Skeletal muscle tissue (tissue), 4 donors: ENCODE data around the gene UTRN. TPM values are rescaled to one million over a fixed set of nuclear protein-coding genes. Genes with fewer than 3 reads are reported as not detected.
A peak's percentile ranks its signal among the peaks of the same experiment; 100 is the strongest.

Experiments used
- H3K27ac ChIP-seq: one replicate; pipeline ENCODE4 v1.7.0; 2013; ENCODE audit warnings: mild to moderate bottlenecking, low read depth, low read length, inconsistent platforms
- H3K27me3 ChIP-seq, 3 donors: one replicate each; pipeline ENCODE4 v1.7.0; 2013; ENCODE audit warnings: low read length in 3 of 3; ENCODE audit not compliant: control insufficient read depth in 3 of 3, insufficient read depth in 3 of 3
- H3K36me3 ChIP-seq, 3 donors: one replicate each; pipeline ENCODE4 v1.7.0; 2013; ENCODE audit warnings: low read length in 3 of 3; ENCODE audit not compliant: control insufficient read depth in 3 of 3, insufficient read depth in 3 of 3
- H3K4me1 ChIP-seq, 3 donors: one replicate each; pipeline ENCODE4 v1.7.0; 2013; ENCODE audit warnings: low read length in 3 of 3, mild to moderate bottlenecking in 3 of 3; ENCODE audit not compliant: control insufficient read depth in 3 of 3, insufficient read depth in 3 of 3
- H3K4me3 ChIP-seq, 3 donors: one replicate each; pipeline ENCODE4 v1.7.0; 2013; ENCODE audit warnings: low read length in 3 of 3
- H3K9ac ChIP-seq, 3 donors: one replicate each; pipeline ENCODE4 v1.7.0; 2013; ENCODE audit warnings: low read length in 3 of 3, mild to moderate bottlenecking in 3 of 3, moderate library complexity in 2 of 3, low read depth in 1 of 3
- H3K9me3 ChIP-seq, 3 donors: one replicate each; pipeline ENCODE4 v1.7.0; 2013; ENCODE audit warnings: low read length in 3 of 3; ENCODE audit not compliant: control insufficient read depth in 3 of 3
- total RNA-seq: library from RNA; depleted of rRNA; stranded (reverse); fragments of >200 nt; gene quantifications from one replicate; pipeline ENCODE4 v1.2.3, GENCODE V29; 2014
- donor health status: Osteomylitis.

Gene UTRN
- total RNA-seq, 1 donor from 2014 or later = 149 TPM

- Histone ChIP-seq H3K9me3 (no peaks in the 10 kb centered on the region), H3K27me3 (no peaks in the 10 kb centered on the region), H3K9ac (no peak overlapping the region), H3K36me3 (peaks cover 0 to 6% (median 0%) of the 10 kb centered on the region in 3 donors), H3K4me1 (peaks cover 10 to 22% (median 19%) of the 10 kb centered on the region in 3 donors), H3K27ac (no peak overlapping the region), H3K4me3 (no peak overlapping the region)
Measured at GRCh38 chr6:144295211-144295610, 10.1 kb downstream of the UTRN start.

DNA sequence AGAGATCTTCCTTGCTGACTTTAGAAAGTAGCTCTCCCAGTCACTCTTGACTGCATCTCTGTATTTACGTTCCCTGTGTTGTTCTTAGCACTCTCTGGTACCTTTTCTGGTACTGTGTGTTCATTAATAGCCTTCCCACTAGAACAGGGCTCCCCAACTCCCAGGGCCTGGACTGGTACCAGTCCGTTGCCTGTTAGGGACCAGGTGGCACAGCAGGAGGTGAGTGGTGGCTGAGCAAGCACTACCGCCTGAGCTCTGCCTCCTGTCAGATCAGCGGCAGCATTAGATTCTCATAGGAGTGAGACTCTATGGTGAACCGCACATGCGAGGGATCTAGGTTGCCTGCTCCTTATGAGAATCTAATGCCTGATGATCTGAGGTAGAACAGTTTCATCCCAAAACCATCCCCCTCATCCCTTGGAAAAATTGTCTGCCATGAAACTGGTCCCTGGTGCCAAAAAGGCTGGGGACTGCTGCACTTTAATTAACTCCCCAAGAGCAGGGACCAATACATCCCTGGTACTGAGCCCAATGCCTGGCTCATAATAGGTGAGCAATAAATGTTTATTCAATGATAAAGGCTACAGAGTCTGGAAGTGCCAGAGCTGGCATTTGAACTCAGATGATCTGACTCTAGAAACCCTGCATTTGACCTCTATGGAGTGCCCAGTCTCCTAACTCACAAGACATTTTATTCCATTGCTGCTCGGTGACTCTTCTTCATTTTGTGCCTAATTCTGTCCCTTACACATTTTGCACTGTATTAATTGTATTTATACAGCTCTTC is 11.0 kb downstream of the UTRN start:
- peaks cover 10 to 22% (median 19%) of the 10 kb centered on the region in 3 donors for H3K4me1 ChIP-seq
- peaks cover 0 to 6% (median 0%) of the 10 kb centered on the region in 3 donors for H3K36me3 ChIP-seq
- no peak overlapping the region for H3K9ac ChIP-seq
- no peaks in the 10 kb centered on the region for H3K9me3 ChIP-seq
- H3K4me3 ChIP-seq = no peak overlapping the region
- peak overlapping the region; percentile 62 for H3K27ac ChIP-seq
- H3K27me3 ChIP-seq = no peaks in the 10 kb centered on the region

DNA sequence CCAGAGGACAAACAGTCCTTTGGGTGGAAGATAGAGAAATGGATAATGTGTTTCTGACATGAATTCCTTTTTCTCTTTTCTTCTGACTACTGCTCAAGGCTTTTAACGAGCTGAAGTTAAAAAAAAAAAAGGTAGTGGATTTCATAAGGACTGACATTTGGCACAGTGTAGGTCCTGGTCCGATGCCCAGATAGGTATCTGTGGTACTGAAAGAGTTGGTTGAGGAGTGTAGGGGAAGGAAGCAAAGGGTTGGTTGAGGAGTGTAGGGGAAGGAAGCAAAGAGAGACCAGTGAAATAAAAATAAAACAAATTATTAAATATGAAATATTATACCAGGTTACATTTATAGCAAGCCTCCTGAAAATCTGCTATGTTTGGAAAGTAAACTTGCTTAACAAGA is 11.8 kb downstream of the UTRN start:
- Histone ChIP-seq H3K27me3 (no peaks in the 10 kb centered on the region), H3K9ac (no peak overlapping the region), H3K36me3 (peaks cover 0 to 6% (median 0%) of the 10 kb centered on the region in 3 donors), H3K27ac (peak overlapping the region; percentile 62), H3K4me3 (no peak overlapping the region), H3K9me3 (no peaks in the 10 kb centered on the region), H3K4me1 (peaks cover 10 to 22% (median 19%) of the 10 kb centered on the region in 3 donors)

DNA sequence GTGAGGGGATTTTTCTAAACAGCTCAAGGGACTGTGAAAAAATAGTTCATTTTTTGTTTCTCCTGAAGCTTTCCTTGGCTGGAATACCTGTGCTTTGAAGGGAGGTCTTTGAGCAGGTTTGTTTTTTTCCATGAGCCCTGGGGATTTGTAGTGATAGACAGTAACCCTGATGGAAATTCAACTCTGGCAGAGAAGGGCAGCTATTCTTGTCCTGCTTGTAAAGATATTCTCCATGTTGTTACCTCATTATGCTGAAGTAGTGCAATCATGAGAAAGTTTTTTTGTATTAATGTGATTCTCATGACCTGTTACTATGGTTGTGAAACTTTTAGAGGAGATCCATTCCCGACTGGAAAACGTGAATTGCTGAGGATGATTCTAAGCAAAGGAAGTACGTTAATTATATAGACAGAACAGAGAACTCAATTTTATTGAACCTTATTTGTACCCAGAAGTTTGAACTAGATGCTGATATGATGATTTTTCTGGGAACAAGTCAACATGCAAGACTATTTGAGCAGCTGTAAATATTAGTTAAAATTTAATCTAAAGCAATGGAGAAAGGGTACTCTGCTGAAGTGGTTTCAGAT is 12.5 kb downstream of the UTRN start:
- no peak overlapping the region for H3K4me3 ChIP-seq
- H3K9me3 ChIP-seq = no peaks in the 10 kb centered on the region
- H3K27ac ChIP-seq = peak overlapping the region; percentile 62
- H3K4me1 ChIP-seq = peaks cover 10 to 22% (median 19%) of the 10 kb centered on the region in 3 donors
- peaks cover 0 to 6% (median 0%) of the 10 kb centered on the region in 3 donors for H3K36me3 ChIP-seq
- no peak overlapping the region for H3K9ac ChIP-seq
- H3K27me3 ChIP-seq = no peaks in the 10 kb centered on the region

- H3K27ac ChIP-seq = peak overlapping the region; percentile 62
- no peak overlapping the region for H3K4me3 ChIP-seq
- H3K4me1 ChIP-seq = peaks cover 10 to 22% (median 19%) of the 10 kb centered on the region in 3 donors
Measured at GRCh38 chr6:144298194-144298593, 13.1 kb downstream of the UTRN start.

DNA sequence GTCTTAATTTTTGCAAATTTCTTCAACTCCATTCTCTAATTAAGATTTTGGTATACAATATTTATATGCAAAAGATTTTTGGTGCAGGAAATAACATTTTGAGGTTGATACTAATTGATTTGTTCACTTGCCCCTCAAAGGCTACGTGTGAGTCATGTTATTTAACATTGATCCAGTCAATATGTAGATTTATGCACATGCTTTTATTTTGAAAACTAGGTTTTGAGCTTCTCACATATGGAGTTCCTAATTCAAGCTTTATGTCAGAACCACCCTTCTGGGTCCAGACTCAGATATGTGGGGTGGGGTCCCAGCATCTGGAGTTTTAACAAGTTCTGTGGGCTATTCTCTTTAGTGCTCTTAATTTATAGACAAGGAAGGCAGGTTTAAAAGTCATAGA is 13.8 kb downstream of the UTRN start:
- H3K36me3 ChIP-seq = peaks cover 0 to 6% (median 0%) of the 10 kb centered on the region in 3 donors
- H3K27me3 ChIP-seq = no peaks in the 10 kb centered on the region
- no peaks in the 10 kb centered on the region for H3K9me3 ChIP-seq
- H3K4me1 ChIP-seq = peaks cover 10 to 22% (median 19%) of the 10 kb centered on the region in 3 donors
- H3K27ac ChIP-seq = peak overlapping the region; percentile 62
- no peak overlapping the region for H3K9ac ChIP-seq
- H3K4me3 ChIP-seq = no peak overlapping the region

More at GRCh38 chr6:144298194-144298593, 13.1 kb downstream of the UTRN start:
- H3K27me3 ChIP-seq = no peaks in the 10 kb centered on the region
- peaks cover 0 to 6% (median 0%) of the 10 kb centered on the region in 3 donors for H3K36me3 ChIP-seq
- no peak overlapping the region for H3K9ac ChIP-seq
- no peaks in the 10 kb centered on the region for H3K9me3 ChIP-seq

- no peak overlapping the region for H3K27ac ChIP-seq
- H3K9ac ChIP-seq = no peak overlapping the region
- peaks cover 4 to 16% (median 16%) of the 10 kb centered on the region in 3 donors for H3K4me1 ChIP-seq
- no peak overlapping the region for H3K4me3 ChIP-seq
- H3K27me3 ChIP-seq = no peaks in the 10 kb centered on the region
- no peaks in the 10 kb centered on the region for H3K36me3 ChIP-seq
- no peaks in the 10 kb centered on the region for H3K9me3 ChIP-seq
Measured at GRCh38 chr6:144302701-144303372, 17.7 kb downstream of the UTRN start.

DNA sequence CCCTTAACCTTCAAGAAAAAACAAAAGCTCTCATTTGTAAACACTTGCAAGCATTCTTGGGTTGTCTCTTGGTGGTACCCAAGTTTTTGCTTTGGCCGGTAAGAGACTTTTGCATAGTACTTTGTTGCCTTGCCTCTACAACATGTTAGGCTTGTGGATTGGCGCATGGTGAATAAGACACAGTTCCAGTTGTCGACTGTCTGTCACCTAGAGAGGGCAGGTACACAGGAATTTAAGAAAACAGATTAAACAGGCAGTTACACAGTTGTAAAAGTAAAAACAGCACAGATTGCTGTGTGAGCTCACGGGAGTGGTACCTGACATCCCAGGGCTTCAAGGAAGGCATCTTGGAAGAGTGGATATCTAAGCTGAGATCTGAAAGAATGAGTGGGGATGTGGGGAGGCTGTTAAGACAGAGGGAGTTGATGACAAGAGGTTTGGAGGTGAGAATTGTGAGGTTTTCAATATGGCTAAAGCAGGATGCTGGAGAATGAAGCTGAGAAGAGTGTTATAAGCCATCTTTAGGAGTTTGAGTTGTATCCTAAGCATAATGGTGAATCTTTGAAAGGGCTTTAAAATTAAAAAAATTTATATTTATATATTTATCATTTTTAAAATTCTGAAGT is 19.2 kb downstream of the UTRN start:
- H3K27ac ChIP-seq = no peak overlapping the region
- H3K4me1 ChIP-seq = peaks cover 3 to 11% (median 9%) of the 10 kb centered on the region in 3 donors
- H3K36me3 ChIP-seq = peaks cover 3 to 8% (median 8%) of the 10 kb centered on the region in 3 donors
- H3K27me3 ChIP-seq = no peaks in the 10 kb centered on the region
- no peak overlapping the region for H3K9ac ChIP-seq
- no peaks in the 10 kb centered on the region for H3K9me3 ChIP-seq
- no peak overlapping the region for H3K4me3 ChIP-seq

DNA sequence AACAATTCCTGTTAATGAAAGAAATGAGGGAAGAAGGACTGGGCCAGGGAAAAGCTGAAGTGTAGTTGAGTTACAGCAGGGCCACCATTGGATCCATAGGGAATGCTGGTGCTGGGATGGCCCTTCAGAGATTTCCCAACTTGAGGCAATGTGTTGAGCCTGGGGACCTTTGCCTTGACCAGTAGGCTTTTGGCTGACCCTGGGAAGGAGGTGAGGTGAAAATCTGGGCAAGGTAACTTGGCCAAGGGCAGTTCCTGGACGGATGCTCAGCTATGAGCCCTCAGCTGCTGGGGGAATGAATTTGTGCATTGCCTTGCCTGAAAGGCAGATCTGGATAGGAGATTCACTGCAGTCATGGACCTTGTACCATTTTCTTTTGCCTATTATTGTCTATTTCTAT is 20.4 kb downstream of the UTRN start:
- Histone ChIP-seq H3K36me3 (peaks cover 3 to 11% (median 8%) of the 10 kb centered on the region in 3 donors), H3K9me3 (no peaks in the 10 kb centered on the region), H3K27me3 (no peaks in the 10 kb centered on the region), H3K27ac (no peak overlapping the region), H3K9ac (no peak overlapping the region), H3K4me3 (no peak overlapping the region), H3K4me1 (peaks cover 3 to 12% (median 10%) of the 10 kb centered on the region in 3 donors)
